GM19193 (cell line): ENCODE measurements around the gene HMG20A.

Experiments
- POLR2A ChIP-seq: IDR thresholded peaks from 4 replicates; pipeline ENCODE4 v1.6.1; 2011; ENCODE audit not compliant: insufficient read depth, insufficient read length; ENCODE audit errors: extremely low read depth

Gene HMG20A

GRCh38 chr15:77395013-77395774 is 25.5 kb upstream of the HMG20A start:
- no peak for TF ChIP-seq POLR2A

GRCh38 chr15:77396692-77397091 is 24.0 kb upstream of the HMG20A start:
- no peak for TF ChIP-seq POLR2A

GRCh38 chr15:77398927-77399326 is 21.8 kb upstream of the HMG20A start:
- TF ChIP-seq POLR2A: no peak

GRCh38 chr15:77400258-77400657 is 20.4 kb upstream of the HMG20A start:
- no peak for TF ChIP-seq POLR2A

- no peak for TF ChIP-seq POLR2A
These were observed 17.8 kb upstream of the HMG20A start for GRCh38 chr15:77402740-77403379.

GRCh38 chr15:77406846-77407245 is 13.8 kb upstream of the HMG20A start:
- TF ChIP-seq POLR2A: no peak

GRCh38 chr15:77409259-77410156 is 11.2 kb upstream of the HMG20A start:
- TF ChIP-seq POLR2A: no peak

GRCh38 chr15:77410701-77411618 is 9.7 kb upstream of the HMG20A start:
- no peak for TF ChIP-seq POLR2A

GRCh38 chr15:77411619-77411976 is 9.1 kb upstream of the HMG20A start:
- no peak for TF ChIP-seq POLR2A

- no peak for TF ChIP-seq POLR2A
These were observed 7.6 kb upstream of the HMG20A start for GRCh38 chr15:77412972-77413698.

GRCh38 chr15:77413699-77414349 is 6.9 kb upstream of the HMG20A start:
- no peak for TF ChIP-seq POLR2A

- TF ChIP-seq POLR2A: no peak
These were observed 5.8 kb upstream of the HMG20A start for GRCh38 chr15:77414789-77415442.
